Hematopoietic multipotent progenitor cell (in vitro differentiated cells): ENCODE results near the gene SASH1. TPM values are rescaled to one million over a fixed set of nuclear protein-coding genes. Genes with fewer than 3 reads are reported as not detected.

ENCODE experiments used
- DNase-seq, 3 donors: peaks; one replicate each; pipeline ENCODE4 v3.0.0-alpha.2; 2011 to 2015; ENCODE audit warnings: low read depth in 2 of 3, low spot score in 2 of 3
- total RNA-seq: library from RNA; depleted of rRNA; stranded (reverse); fragments of >200 nt; gene quantifications from one replicate; pipeline ENCODE4 v1.2.3, GENCODE V29; 2012

SASH1 gene
- total RNA-seq, result 0.27 TPM

DNA sequence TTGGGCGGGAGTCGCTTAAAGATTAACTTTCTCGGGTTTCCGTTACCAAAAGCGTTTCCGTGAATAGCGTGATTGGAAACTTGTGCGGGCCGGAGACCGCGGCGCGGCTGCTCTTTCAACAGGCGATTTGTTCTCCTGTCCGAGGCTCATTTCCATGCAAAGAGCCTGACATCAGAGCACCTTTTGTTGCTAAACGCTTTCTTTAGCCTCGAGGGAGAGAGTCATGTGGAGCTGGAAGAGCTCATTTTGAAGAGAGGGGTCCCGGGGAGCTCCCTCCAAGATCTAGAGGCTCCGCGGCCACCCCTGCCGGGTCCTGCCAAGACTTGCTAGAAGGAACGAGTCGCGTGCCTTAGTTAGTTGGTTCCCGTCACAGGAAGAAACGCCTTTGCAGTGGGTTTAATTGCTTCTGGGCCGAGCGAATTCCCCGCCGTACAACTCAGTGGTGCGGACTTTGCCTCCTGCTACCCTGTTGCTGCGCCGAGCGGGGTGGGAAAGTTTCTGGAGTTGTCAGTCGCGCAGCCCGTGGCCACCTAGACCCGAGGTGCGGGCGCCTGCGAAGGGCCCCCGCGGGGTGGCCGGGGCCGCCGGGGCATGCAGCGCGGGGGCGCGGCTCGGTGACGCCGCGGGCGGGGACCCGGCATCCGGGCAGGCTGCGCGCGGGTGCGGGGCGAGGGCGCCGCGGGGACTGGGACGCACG, at the start of gene SASH1:
TSS of gene SASH1 (plus strand) at position 489 of the 697 bp plus-strand sequence. CDS start 230 bp downstream, outside the sequence.
- DNase-seq, result peak in 2 of 3 donors; percentile 29 to 60

DNA sequence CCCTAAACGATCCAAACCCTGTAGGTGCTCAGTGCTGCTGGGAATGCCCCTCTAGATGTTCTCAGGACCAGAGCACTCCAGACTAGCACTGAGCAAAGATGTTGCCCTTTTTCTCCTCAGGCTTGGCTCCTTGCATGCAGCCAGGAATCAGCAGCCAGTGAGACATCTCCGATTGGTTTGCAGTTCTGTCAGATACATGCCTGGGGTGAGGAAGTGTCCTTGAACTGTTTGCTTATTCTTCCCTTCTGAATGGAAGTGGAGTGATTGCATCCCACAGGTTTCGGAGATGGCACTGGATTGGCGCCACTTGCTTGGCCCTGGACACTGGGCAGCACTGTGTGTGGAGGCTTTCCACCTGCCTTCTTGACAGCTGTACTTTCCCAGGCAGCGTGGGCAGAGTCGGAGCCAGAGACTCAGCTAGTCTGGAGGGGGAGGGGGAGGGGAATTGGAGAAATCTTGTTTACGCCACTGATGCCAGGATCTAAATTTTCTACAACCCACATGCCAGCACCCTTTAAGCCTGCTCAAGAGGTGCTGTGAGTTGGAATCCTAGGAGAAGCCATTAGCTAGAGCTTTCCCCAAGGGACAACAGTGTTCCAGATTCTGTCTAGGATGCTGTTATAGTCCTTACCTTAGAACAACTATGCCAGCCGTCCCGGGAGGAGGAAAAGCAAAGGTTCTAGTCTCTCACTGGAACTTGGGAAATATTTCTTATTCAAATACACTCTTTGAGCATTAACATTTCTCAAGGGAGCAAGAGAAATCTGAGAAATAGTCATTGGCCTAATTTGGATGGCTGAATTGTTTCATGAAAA, 49.2 kb upstream of the SASH1 start:
- no peak for DNase-seq

DNA sequence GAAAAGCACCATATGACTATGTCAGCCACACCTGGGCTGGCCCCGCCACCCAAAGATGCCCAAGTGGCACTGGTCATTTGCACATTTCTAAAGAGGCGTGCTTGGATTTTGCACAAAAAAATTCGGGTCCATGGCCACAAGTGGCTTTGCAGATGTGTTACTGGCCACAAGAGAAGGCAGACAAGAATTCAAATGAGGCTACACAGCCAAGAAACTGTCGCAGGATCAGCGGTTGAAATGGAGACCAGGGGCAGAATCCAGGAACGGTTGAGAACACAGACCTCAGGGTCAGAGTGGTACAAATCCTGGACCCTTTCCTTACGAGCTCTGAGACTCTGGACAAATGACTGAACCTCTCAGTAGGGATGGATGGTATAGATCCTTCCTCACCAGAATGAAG, 48.6 kb upstream of the SASH1 start:
- no peak for DNase-seq

DNA sequence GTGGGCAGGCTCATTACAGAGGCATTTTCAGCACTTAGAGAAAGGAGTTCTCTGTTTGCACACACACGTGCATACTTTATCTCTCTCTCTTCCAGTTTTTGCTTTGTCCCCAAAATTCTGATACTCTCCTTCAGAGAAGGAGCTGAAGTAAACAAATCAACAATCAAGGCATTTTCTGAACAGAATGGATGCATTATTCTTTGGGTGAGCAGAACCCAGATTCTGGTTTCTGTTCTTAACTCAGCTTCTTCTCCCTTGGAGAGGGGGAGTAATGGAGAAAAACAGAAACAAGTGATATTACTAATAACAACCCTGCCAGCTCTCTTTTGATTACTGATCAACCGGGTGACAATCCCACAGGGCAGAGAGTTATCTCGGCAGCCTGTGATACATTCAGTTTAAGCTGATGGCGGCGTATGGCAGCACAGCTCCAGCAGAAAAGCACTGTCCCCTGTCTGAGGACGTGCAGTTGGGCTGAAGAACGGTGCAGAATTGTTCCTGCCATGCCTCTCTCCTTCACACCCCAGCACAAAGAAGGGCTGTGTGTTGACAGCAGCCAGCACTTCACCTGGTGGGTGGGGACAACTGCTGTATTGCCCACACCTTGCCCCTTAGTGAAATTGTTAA, 47.3 kb upstream of the SASH1 start:
- DNase-seq, result no peak

DNA sequence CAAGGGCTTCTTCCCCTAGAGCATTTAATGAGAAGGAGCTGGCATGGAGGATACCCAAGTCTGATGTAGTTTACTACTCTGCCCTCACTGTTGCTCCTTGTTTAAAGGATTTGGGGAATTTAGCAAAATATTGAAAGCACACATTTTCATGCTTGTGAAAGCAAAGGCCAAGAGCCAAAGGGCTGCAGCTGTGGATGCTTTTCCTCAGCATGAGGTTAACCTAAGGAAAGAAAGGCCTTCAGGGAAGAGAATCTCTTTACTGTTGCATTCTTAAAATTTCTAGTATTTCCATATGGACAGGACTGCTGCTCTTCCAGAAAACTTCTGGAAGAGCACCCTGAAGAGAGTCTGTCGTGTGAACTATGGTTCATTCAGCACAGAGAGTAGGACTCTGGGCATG, 45.9 kb upstream of the SASH1 start:
- DNase-seq, result no peak

DNA sequence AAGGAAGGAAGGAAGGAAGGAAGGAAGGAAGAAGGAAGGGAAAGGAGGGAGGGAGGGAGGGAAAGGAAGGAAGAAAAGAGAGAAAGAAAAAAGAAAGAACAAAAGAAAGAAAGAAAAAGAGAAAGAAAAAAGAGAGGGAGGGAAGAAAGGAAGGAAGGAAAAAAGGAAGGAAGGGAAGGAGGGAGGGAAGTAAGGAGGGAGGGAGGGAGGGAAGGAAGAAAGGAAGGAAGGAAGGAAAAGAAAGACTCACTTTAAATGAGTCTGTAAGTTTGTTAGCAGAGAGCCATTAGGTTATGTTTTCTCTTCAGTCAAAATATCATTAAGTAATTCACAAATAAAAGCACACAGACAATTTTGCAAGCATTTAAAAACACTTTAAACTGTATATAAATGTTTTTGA, 44.0 kb upstream of the SASH1 start:
- DNase-seq, result no peak

DNA sequence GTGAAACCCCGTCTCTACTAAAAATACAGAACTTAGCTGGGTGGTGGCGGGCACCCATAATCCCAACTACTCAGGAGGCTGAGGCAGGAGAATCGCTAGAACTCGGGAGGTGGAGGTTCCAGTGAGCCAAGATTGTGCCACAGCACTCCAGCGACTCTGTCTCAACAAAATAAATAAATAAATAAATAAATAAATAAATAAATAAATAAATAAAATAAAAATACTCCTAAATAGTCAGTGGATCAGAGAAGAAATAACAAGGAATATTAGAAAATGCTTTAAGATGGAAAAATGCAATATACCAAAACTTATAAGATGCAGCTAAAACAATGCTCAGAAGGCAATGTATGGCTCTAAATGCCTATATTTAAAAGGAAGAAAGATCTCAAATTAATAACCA, 39.0 kb upstream of the SASH1 start:
- no peak for DNase-seq

DNA sequence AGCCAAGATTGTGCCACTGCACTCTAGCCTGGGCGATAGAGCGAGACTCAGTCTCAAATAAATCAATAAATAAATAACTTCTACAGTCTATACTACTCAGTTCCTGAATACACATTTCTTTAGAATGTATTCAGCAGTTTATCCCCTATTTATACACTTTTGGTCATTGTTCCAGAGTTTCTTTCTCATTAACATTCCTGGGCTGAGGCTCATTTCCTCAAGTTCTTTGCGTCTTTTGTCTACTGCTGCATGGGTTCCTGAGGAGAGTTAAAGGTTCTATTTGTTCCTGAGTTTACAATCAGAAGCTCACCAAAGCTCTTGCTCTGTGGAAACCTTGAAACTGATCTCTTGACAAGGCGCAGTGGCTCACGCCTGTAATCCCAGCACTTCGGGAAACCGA, 37.7 kb upstream of the SASH1 start:
- no peak for DNase-seq

DNA sequence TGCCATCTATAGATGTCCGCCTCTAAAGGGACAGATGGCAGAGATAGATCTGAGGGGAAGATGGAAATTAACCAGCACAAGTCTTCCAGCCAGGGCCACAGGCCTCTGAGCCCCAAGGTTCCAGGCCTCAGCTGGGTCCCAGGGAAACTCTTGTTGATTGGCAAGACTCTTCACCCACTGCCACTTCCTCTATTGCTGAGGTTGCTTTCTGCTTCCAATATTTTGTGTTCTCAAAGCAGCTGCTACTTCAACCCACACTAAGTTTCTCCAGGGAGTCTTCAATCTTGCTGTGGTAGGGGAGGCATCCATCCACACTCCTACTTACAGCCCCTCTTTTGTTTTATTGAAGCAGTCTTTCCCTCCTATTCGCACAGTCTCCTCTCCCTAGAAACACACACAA, 36.4 kb upstream of the SASH1 start:
- DNase-seq, result no peak

DNA sequence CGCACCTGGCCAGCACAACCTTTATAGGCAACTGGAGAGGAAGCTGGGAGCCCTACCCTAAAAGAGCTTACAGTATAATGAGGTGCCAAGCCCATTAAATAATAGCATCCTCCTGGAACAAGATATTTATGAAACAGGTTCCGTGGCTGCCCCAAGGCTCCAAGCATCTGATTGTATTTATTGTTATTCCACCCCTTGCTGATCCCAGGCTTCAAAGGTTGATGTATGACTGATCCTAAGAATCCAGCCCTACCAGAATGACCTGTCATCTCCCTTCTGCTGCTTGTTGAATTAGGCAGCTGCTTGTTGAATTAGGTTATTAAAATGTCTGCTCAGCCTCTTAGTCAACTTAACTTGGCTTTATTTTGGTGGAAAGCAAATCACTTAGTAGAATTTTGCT, 35.2 kb upstream of the SASH1 start:
- DNase-seq, result no peak

DNA sequence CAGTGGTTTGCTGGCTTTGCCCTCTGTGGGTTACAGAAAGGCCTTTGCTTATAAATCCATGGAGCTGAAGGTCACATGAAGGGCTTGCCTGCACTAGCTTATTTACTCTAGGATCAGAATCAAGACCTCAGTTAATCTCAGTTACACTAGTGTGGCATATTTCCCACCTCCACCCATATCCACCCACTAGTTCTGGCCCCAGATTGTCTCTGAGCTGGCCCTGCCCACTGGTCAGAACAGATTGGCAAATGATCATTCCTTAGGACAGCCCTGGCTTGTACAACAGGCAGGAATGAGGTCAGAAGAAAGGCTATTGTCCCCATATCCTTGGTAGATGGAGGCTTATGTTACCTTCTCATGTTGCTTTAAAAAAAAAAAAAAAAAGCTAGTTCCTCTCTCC, 33.3 kb upstream of the SASH1 start:
- no peak for DNase-seq

DNA sequence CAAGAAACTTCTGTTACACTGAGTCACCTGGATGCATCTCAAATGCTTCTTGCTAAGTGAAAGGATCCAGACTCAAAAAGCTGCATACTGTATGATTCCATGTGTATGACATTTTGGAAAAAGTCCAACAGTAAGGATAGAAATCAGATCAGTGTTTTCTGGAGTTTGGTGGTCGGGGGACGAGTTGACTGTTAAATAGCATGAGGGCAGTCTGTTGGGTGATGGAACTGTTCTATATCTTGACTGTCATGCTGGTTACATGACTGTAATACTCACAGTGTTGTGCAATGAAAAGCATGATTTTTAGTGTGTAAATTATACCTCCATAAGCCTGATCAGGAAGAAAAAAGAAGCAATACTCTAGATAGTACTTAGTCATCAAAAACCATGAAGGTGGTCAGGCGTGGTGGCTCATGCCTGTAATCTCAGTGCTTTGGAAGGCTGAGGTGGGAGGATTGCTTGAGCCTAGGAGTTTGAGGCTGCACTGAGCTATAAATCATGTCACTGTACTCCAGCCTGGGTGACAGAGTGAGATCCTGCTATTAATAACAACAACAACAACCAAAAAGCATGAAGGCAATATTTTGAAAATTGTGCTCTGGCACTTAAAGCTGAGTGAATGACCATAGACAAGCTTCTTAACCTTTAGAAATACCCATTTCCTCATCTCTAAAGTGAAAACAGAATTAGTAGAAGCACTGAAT, 30.5 kb upstream of the SASH1 start:
- DNase-seq, result no peak

DNA sequence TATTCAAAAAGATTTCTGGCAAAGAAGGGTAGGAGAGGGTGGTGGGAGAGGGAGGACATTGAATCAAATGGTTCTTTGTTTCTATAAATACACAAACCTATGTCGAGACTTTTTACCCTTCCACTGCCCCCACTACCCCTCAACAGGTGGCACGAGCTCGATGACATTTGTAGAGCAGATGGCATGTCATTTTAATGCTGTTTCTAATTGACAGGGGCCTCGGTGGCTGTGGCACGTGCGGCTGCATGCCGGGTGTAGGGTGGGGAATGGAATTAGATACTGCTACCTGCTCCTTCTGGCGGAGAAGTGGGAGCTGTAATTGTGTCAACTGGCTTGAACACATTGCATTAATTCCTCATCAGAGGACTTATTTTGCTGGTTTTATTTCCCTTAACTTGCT, 29.1 kb upstream of the SASH1 start:
- no peak for DNase-seq

DNA sequence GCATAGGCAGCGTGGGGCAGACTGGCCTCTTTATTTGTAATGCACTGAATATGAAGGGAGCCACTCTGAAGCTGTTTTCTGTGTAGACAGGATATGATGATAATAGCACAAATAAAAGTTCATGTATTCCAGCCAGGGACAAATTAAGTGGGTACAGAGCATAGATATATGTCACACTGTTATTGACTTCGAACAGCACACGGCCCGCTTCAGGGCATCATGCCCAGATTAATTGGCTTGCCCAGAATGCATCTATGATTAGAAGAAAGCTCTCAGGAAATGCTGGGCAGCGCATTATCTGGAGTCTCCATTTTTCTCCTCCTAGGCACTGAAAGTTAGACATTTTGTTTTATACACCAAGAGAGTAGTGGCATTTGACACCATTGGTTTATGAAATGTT, 26.3 kb upstream of the SASH1 start:
- DNase-seq, result no peak

DNA sequence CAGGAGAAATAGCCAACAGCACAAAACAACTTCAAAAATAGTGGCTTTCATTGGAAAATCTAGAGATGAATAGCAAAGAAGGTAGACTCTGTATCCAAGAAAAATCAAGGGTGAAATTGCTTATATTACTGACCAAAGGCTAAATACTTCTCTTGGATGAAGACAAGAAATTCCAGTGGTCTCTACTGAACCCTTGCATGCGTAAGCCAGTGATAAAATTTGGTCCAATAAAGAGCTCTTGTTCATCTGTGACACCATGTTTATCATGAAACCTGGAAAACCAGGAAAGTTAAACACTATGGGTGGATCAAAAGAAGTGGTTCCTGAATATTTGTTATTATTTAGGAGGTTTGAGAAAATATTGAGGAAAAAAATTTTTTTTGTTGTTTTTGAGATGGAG, 25.6 kb upstream of the SASH1 start:
- DNase-seq, result no peak

DNA sequence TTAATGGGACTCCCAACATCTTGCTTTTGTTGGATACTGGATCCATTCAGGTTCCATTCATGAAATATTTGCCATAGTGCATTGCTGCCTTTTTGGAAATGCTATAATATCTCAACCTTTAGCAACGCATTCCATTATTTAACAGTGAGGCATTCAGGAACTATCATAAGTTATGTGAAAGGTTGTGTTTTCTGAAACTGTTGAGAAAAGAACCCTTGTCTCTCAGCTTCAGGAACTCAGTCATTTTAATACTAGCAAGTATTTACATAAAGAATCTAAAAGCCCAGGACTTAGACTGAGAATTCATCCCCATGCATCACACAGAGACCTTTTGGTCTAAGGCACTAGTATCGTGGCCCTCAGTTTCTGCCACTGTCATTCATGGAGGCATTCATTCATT, 24.9 kb upstream of the SASH1 start:
- no peak for DNase-seq

DNA sequence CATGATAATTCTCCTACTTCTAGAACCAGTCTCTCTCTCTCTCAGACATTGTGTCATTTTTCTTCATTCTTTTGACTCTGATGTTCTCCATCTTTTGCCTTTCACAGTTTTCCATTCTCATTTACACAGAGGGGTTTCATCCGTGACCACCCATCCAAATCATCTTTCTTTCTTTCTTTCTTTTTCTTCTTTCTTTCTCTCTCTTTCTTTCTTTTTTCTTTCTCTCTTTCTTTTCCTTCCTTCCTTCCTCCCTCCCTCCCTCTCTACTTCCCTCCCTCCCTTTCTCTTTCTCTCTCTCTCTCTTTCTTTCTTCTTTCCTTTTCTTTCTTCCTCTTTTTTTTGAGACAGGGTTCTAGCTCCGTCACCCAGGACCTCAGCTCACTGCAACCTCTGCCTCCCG, 19.9 kb upstream of the SASH1 start:
- DNase-seq, result no peak

DNA sequence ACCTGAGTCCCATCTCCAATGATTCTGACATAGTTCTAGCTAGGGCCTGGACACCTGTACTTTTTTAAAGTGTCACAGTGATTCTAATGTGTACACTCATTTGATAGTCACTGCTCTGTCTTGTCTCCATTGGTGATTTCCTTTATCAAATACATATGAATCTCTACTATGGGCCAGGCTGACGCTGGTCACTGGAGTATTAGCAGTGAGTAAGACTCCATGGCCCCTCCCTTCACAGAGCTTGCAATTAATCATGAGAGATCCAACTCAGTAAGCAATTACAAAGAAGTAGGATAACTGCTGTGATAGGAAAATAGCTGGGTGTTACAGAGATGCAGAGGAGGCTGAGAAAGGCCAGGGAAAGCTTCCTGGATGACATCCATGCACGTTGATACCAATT, 19.3 kb upstream of the SASH1 start:
- DNase-seq, result no peak

DNA sequence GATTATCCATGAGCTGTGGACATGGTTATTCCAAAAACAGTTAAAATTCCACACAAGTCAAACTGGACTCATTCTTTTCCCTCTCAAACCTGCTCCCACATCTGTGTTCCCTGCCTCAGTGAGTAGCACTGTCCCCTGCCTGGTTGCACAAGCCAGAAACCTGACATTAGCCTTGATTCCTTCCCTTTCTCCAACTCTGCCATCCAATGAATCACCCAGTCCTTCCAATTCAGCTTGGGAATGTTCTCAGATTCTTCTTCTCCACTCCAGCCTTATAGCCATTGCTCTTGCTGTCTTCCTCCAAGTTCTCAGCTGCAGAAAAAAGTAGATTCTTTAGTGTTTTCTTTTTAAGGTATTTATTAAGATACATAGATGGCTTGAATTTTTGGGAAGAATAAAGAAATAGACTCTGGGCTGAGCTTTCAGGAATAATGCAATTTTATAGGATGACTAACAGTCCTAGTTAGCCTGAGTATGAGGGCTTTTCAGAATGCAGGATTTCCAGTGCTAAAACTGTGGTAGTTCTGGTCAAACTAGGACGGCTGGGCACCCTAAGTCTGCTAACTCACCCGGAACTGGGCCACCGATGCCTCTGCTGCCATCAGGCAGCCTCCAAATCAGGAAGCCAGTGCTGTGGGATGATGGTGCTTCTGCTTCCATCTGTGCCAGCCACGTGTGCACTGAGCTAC, 18.2 kb upstream of the SASH1 start:
- DNase-seq, result peak in 1 of 3 donors; percentile 11

DNA sequence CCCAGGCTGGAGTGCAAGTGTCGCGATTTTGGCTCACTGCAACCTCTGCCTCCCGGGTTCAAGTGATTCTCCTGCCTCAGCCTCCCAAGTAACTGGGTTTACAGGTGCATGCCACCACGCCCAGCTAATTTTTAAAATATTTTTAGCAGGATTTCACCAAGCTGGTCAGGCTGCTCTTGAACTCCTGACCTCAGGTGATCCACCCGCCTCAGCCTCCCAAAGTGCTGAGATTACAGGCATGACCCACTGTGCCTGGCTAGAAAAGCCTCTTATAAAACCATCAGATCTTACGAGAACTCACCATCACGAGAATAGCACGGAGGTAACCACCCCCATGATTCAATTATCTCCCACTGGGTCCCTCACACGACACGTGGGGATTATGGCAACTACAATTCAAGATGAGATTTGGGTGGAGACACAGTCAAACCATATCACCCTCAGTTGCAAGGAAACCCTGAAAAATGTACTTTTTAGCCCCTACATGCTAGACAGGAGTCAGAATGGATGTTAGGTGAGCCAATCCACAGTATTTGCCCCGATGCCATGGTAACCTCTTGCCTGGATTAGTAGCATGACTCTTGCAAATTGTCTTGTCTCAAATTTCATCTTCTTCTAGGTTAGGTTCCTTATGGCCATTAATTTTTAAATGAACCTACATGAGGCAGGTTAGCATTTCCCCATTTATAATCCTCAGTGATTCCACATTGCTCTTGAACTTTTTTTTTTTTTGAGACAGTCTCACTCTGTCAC, 17.1 kb upstream of the SASH1 start:
- no peak for DNase-seq
